Measurements from ENCODE around the gene ASB8. TPM values are rescaled to one million over a fixed set of nuclear protein-coding genes. Genes with fewer than 3 reads are reported as not detected.

Gene ASB8
- total and polyA plus RNA-seq, 9 of the 15 experiments (the other 6 are each of a cell fraction or from before 2014, with no cell fraction given) = 13.3 to 29.0 (median 19.6) TPM

GRCh38 chr12:48198672-48198971 lies 41.3 kb upstream of the ASB8 start:
- TSS peak; percentile 66 for BruUV-seq (replicated peaks)
- TF ChIP-seq PHTF2 (CRISPR knock-in tag; IDR thresholded peaks at IDR 0.05) (no peak), ARNT (IDR thresholded peaks at IDR 0.05) (no peak), MGA (IDR thresholded peaks at IDR 0.05) (no peak), TAL1 (IDR thresholded peaks at IDR 0.05) (no peak), MLLT1 (IDR thresholded peaks at IDR 0.05) (0 out of 4 replicates have a peak, but pooled peaks have one; percentile 2), EWSR1 (IDR thresholded peaks at IDR 0.05; ENCODE audit: borderline replicate concordance, low read depth, partially characterized antibody) (no peak), ZNF586 (CRISPR knock-in tag; conservative IDR thresholded peaks at IDR 0.05) (0 out of 2 replicates have a peak, but pooled peaks have one; percentile 22), ZNF436 (CRISPR knock-in tag; IDR thresholded peaks at IDR 0.05) (no peak), DACH1 (IDR thresholded peaks at IDR 0.05; ENCODE audit: partially characterized antibody) (no peak)

More at GRCh38 chr12:48198672-48198971, 41.3 kb upstream of the ASB8 start:
- Histone ChIP-seq H2AFZ (ENCODE audit: low read depth, low read length) (peak overlapping the region; percentile 93), H3K9me3 (replicated peaks; ENCODE audit: control insufficient read depth, insufficient read depth, low read depth, low read length) (no peaks in the 10 kb centered on the region), H3K27me3 (ENCODE audit: control insufficient read depth in 2 of 2, insufficient read depth in 2 of 2, low read length in 2 of 2) (no peaks in the 10 kb centered on the region; a peak in 1 of 5 replicates), H3K36me3 (ENCODE audit: control insufficient read depth, insufficient read depth, low read length) (no peaks in the 10 kb centered on the region; the same call in 2 of the 3 replicates), H3K27ac (ENCODE audit: extremely low read depth, low read depth, low read length) (peak overlapping the region; percentile 100), H3K4me3 (peak overlapping the region; percentile 73), H3K4me2 (ENCODE audit: insufficient read depth, low read length) (peak overlapping the region; percentile 99), H3K4me1 (replicated peaks in 1 of 2; ENCODE audit: control insufficient read depth in 2 of 2, insufficient read depth in 2 of 2, low read length in 2 of 2) (peaks cover 4 to 9% of the 10 kb centered on the region in 2 experiments; a peak in 3 of 5 replicates), H3K9ac (ENCODE audit: insufficient read depth in 1 of 2, low read depth in 2 of 2, low read length in 2 of 2) (peak overlapping the region; percentile 98 to 100), H3K79me2 (ENCODE audit: control insufficient read depth, insufficient read depth, low read length) (peaks cover 22% of the 10 kb centered on the region), H4K20me1 (replicated peaks; ENCODE audit: control insufficient read depth, insufficient read depth, low read length) (no peaks in the 10 kb centered on the region), H3K9me1 (ENCODE audit: control insufficient read depth, insufficient read depth, low read length) (no peaks in the 10 kb centered on the region)
- DNase-seq (ENCODE audit: extremely low read depth in 1 of 4, low spot score in 3 of 4) (peak; percentile 32 to 54 (median 38)), ATAC-seq (peak; percentile 66), FAIRE-seq (no peak)
- ChIA-PET CTCF (ENCODE audit: low intra/inter-chr PET ratio) (interaction anchor here (1.0 kb wide), 1 partner anchor 9 kb away, joined by 3 read pairs; no protein-coding TSS in a partner anchor), POLR2A (interaction anchor here (0.6 to 2.1 kb wide), 13 partner anchors 9 to 431 kb away, joined by 3 to 8 read pairs (median 3); no protein-coding TSS in a partner anchor)
- intact Hi-C loops (cut with micrococcal nuclease) = loop anchor here (2.0 kb wide), 1 partner anchor 152 kb away; the partner anchor contains the start of gene ZNF641
- under 1% methylated on average over 26 of the region's 26 CpGs for WGBS (ENCODE audit: insufficient coverage, low coverage, missing lambda C conversion rate)
- in situ Hi-C loops (cut with MboI) = no loop called here
